ENCODE measurements around the gene LRRC25. TPM values are rescaled to one million over a fixed set of nuclear protein-coding genes. Genes with fewer than 3 reads are reported as not detected.

LRRC25 gene
- total RNA-seq, 1 experiment from 2014 or later = 0.31 TPM

GRCh38 chr19:18392417-18392816, 5.0 kb downstream of the LRRC25 start:
- ChIA-PET CTCF (interaction anchor here (0.6 to 6.1 kb wide), 4 partner anchors 9 to 140 kb away, joined by 3 to 63 read pairs (median 4); partner anchors contain the start of gene JUND), POLR2A (no interaction called here)
- no peak for ATAC-seq

GRCh38 chr19:18391509-18392075, 5.8 kb downstream of the LRRC25 start:
- DNase-seq (ENCODE audit: low spot score) (no peak), ATAC-seq (no peak)
- Mint-ChIP-seq H3K27ac (no peak overlapping the region), H3K4me3 (no peak overlapping the region), H3K27me3 (ENCODE audit: low read depth) (peaks cover 29% of the 10 kb centered on the region), H3K9me3 (no peaks in the 10 kb centered on the region), H3K36me3 (peaks cover 11% of the 10 kb centered on the region), H3K4me1 (peaks cover 9% of the 10 kb centered on the region)
- ChIA-PET POLR2A (no interaction called here), CTCF (interaction anchor here (1.1 to 6.1 kb wide), 3 partner anchors 21 to 139 kb away, joined by 3 to 106 read pairs (median 63); partner anchors contain the start of gene JUND)
- TF ChIP-seq ZNF138 (CRISPR knock-in tag; conservative IDR thresholded peaks at IDR 0.05) (no peak), ZNF121 (CRISPR knock-in tag; IDR thresholded peaks at IDR 0.05) (no peak), FOXK1 (CRISPR knock-in tag; IDR thresholded peaks at IDR 0.05) (no peak), E2F4 (CRISPR knock-in tag; IDR thresholded peaks at IDR 0.05; ENCODE audit: borderline replicate concordance, low read depth) (no peak), MLX (CRISPR knock-in tag; IDR thresholded peaks at IDR 0.05) (no peak), ZNF232 (CRISPR knock-in tag; IDR thresholded peaks at IDR 0.05) (no peak), FOXP1 (CRISPR knock-in tag; IDR thresholded peaks at IDR 0.05; ENCODE audit: borderline replicate concordance) (no peak), NR3C1 (CRISPR knock-in tag; conservative IDR thresholded peaks at IDR 0.05; ENCODE audit: low read depth) (no peak)

More at GRCh38 chr19:18392417-18392816, 5.0 kb downstream of the LRRC25 start:
- Mint-ChIP-seq H3K4me3 (no peak overlapping the region), H3K9me3 (no peaks in the 10 kb centered on the region), H3K36me3 (peaks cover 11% of the 10 kb centered on the region), H3K27ac (no peak overlapping the region), H3K4me1 (peaks cover 3% of the 10 kb centered on the region; the same call in 1 of the 2 replicates), H3K27me3 (ENCODE audit: low read depth) (peaks cover 25% of the 10 kb centered on the region)
- TF ChIP-seq MLX (CRISPR knock-in tag; IDR thresholded peaks at IDR 0.05) = no peak
- TF ChIP-seq ZNF317 (CRISPR knock-in tag; IDR thresholded peaks at IDR 0.05; ENCODE audit: borderline replicate concordance, low read depth) = no peak
- TF ChIP-seq TEAD1 (CRISPR knock-in tag; IDR thresholded peaks at IDR 0.05) = no peak
- TF ChIP-seq PREB (CRISPR knock-in tag; IDR thresholded peaks at IDR 0.05; ENCODE audit: borderline replicate concordance) = no peak
- TF ChIP-seq SMAD3 (CRISPR knock-in tag; IDR thresholded peaks at IDR 0.05; ENCODE audit: borderline replicate concordance) = no peak
- no peak for TF ChIP-seq NR2C2 (CRISPR knock-in tag; IDR thresholded peaks at IDR 0.05)
- TF ChIP-seq MYBL2 (CRISPR knock-in tag; IDR thresholded peaks at IDR 0.05) = no peak
- TF ChIP-seq FOXK1 (CRISPR knock-in tag; IDR thresholded peaks at IDR 0.05) = no peak
- TF ChIP-seq RORB (CRISPR knock-in tag; IDR thresholded peaks at IDR 0.05) = no peak
- no peak for TF ChIP-seq AR (CRISPR knock-in tag; IDR thresholded peaks at IDR 0.05)
- TF ChIP-seq MXD4 (CRISPR knock-in tag; IDR thresholded peaks at IDR 0.05; ENCODE audit: borderline replicate concordance) = no peak
- no peak for TF ChIP-seq SOX15 (CRISPR knock-in tag; IDR thresholded peaks at IDR 0.05)
- no peak for TF ChIP-seq NR3C1 (CRISPR knock-in tag; conservative IDR thresholded peaks at IDR 0.05; ENCODE audit: low read depth)
- TF ChIP-seq JUN (CRISPR knock-in tag; IDR thresholded peaks at IDR 0.05) = no peak
- TF ChIP-seq HMGXB4 (CRISPR knock-in tag; IDR thresholded peaks at IDR 0.05) = no peak
- no peak for DNase-seq (ENCODE audit: low spot score)

Measured in WTC11 (cell line).